PC-9 (cell line): ENCODE data around the gene PGAM4.

Experiments
- EZH2 ChIP-seq: fragments of 200-600 bp; sonication (generic); IDR thresholded peaks from 2 replicates; pipeline ENCODE4 v1.8.0; 2017; ENCODE audit warnings: antibody characterized with exemption, low read depth
- TF ChIP-seq, protein P1 (sequence below): fragments of 200-600 bp; sonication (generic); conservative IDR thresholded peaks from 2 replicates; pipeline ENCODE4 v1.6.1; 2017; ENCODE audit warnings: mixed run types, antibody characterized with exemption, mild to moderate bottlenecking, moderate library complexity

DNA sequence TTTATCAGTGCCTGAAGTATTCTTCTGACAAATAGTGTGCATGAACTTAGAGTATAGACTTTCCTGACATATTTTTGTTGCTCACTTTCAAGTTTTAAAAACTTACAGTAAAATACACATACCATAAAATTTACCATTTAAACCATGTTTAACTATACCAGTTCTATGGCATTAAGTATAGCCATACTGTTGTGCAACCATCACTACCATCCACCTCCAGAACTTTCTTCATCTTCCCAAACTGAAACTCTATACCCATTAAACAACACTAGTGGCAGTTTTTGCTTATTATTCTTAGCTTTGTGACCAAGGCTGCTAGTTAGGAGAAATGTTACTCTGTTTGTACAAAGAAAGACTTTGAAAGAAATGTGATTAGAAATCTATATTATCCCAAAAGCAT is 33.1 kb downstream of the PGAM4 start:
- TF ChIP-seq, protein P1, sequence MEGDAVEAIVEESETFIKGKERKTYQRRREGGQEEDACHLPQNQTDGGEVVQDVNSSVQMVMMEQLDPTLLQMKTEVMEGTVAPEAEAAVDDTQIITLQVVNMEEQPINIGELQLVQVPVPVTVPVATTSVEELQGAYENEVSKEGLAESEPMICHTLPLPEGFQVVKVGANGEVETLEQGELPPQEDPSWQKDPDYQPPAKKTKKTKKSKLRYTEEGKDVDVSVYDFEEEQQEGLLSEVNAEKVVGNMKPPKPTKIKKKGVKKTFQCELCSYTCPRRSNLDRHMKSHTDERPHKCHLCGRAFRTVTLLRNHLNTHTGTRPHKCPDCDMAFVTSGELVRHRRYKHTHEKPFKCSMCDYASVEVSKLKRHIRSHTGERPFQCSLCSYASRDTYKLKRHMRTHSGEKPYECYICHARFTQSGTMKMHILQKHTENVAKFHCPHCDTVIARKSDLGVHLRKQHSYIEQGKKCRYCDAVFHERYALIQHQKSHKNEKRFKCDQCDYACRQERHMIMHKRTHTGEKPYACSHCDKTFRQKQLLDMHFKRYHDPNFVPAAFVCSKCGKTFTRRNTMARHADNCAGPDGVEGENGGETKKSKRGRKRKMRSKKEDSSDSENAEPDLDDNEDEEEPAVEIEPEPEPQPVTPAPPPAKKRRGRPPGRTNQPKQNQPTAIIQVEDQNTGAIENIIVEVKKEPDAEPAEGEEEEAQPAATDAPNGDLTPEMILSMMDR: no peak
- no peak for TF ChIP-seq EZH2
